ENCODE results near the gene RAB3IL1.

The RAB3IL1 gene

DNA sequence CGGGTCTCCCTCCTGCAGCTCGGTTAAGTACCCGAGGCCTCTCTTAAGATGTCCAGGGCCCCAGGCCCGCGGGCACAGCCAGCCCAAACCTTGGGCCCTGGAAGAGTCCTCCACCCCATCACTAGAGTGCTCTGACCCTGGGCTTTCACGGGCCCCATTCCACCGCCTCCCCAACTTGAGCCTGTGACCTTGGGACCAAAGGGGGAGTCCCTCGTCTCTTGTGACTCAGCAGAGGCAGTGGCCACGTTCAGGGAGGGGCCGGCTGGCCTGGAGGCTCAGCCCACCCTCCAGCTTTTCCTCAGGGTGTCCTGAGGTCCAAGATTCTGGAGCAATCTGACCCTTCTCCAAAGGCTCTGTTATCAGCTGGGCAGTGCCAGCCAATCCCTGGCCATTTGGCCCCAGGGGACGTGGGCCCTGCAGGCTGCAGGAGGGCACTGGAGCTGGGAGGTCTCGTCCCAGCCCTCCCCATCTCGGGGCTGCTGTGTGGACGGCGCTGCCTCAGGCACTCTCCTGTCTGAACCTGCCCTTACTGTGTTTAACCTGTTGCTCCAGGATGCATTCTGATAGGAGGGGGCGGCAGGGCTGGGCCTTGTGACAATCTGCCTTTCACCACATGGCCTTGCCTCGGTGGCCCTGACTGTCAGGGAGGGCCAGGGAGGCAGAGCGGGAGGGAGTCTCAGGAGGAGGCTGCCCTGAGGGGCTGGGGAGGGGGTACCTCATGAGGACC is 51.0 kb downstream of the RAB3IL1 start:
- DNase-seq (ENCODE audit: low spot score): no peak

DNA sequence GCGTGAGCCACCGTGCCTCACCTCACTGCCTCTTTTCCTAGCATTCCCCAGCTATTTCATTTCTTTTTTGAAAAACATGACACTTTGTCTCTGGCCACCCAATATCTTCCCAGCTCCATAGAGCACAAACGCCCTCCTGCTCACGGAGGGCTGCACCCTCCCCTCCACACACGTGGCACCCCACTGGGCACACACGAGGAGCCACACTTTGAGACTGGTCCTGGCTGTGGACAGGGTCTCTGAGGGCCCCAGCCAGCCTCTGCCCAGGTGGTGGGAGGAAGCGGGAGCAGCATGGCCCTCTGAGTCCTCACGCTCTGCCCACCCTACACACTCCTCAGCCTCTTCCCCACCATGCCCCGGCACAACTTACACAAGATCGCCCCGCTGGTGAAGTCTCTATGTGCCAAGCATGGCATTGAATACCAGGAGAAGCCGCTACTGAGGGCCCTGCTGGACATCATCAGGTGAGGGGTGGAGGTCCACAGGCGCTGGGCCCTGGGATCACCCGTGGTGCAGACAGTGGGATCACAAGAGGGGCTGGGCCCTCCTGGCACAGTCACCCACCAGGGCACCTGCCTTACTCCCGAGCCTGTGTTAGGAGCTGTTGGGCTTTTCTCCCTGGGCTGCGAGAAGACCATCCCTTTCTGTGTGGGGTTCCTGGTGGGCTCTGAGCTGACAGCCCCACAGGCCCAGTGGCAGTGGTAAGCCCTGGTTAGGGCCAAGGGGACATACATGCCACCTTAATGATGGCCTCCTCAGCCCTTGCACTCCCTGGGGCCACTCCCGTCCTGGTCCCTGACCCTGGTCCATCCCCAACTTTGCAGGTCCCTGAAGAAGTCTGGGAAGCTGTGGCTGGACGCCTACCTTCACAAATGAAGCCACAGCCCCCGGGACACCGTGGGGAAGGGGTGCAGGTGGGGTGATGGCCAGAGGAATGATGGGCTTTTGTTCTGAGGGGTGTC is 52.3 kb downstream of the RAB3IL1 start:
- DNase-seq (ENCODE audit: low spot score): no peak

DNA sequence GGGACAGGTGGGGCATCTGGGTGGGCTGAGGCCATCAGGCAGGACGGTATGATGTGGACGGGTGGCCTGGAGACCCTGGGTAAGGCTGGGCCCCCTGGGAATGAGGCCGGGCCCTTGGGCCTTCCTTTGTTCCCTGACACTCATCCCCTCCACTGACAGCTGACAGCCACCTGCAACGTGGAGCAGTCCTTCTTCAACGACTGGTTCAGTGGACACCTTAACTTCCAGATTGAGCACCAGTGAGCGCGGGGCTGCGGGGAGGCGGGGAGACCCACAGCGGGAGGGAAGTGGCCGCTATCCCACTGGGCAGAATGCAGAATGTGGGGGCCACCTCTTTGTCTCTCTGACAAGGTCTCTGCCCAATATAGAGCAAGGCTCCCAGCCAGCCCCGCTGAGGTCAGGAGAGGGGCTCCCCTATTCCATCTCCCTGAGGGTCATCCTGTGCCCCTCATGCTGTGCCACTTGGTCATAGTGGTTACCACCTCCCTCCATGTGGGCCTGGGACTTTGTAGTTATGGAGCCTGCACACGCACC is 53.8 kb downstream of the RAB3IL1 start:
- no peak for DNase-seq (ENCODE audit: low spot score)

DNA sequence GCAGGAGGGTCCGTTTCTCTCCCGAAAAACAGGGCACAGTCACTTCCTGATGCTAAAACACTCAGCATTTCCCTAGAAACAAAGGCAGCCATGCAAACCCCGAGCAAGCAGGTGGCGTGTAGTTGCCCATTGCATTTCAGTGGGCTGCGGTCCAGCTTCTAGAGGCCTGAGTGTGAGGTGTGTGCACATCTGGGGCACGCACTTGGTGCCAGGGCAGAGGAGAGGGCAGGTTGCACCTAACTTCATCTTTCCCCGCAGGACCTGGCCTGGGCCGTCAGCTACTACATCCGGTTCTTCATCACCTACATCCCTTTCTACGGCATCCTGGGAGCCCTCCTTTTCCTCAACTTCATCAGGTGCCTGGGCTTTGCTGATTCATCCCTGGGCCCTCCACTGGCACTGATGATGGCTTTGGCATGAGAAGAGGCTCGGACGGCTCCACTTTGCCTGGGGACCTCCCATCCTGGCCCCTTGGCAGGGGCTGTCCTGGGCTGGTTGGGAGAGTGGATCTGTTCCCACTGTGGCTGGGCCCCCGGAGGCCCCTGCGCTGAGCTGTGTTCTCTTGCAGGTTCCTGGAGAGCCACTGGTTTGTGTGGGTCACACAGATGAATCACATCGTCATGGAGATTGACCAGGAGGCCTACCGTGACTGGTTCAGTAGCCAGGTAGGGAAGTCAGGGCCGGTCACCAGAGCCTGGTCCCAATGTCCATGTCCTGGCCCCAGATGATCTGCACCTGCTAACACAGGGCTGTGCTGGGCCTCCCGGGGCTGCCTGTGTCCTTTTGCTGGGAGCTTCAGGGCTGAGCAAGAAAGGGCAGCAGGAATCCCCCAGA is 54.4 kb downstream of the RAB3IL1 start:
- no peak for DNase-seq (ENCODE audit: low spot score)

DNA sequence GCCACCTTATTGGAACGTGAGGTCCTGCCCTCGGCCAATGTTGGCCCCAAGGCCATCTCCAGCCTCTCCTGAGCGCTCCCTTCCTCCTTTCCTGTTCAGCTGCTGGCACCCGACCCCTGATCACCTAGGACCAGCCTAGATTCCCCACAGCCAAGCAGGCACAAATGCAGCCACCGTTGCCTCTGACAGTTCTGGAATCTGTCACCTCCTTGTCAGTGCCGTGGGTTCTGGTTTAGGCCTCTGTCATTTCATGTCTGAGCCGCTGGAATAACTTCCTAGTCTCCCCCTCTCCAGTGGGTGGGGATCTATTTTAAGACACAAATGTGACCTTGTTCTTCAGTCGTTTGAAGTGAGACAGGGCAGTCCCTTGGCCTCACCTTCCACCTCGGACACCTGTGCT is 55.7 kb downstream of the RAB3IL1 start:
- no peak for DNase-seq (ENCODE audit: low spot score)

DNA sequence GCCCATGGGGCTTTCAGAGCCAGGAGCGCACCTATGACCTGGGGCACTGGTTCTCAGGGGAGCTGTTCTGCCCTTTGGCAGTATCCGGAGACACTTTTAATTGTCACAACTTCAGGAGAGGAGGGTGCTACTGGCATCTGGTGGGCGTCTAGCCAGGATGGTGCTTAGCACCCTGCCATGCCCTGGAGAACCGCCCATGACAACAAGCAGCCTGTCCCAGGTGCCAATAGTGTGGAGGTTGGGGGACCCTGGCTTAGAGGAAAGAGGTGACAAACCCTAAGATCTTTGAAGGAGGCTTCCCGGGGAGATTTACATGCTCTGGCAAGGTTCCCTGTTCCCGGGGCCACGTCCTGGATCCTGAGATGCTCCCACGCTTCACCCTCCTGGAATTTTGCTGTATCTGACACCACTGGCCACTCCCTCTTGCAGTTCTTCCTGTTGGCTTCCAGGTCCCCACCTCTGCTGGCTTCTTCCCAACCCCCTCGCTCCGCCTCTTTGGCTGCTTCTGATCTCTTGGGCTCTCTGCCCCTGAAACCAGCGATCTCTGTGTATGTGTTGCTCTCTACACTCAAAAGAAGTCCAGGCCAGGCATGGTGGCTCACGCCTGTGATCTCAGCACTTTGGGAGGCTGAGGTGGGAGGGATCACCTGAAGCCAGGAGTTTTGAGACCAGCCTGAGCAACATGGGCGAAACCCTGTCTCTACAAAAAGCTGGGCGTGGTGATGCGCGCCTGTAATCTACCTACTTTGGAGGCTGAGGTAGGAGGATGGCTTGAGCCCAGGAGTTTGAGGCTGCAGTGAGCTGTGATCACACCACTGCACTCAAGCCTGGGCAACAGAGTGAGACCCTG is 57.1 kb downstream of the RAB3IL1 start:
- DNase-seq (ENCODE audit: low spot score): no peak

DNA sequence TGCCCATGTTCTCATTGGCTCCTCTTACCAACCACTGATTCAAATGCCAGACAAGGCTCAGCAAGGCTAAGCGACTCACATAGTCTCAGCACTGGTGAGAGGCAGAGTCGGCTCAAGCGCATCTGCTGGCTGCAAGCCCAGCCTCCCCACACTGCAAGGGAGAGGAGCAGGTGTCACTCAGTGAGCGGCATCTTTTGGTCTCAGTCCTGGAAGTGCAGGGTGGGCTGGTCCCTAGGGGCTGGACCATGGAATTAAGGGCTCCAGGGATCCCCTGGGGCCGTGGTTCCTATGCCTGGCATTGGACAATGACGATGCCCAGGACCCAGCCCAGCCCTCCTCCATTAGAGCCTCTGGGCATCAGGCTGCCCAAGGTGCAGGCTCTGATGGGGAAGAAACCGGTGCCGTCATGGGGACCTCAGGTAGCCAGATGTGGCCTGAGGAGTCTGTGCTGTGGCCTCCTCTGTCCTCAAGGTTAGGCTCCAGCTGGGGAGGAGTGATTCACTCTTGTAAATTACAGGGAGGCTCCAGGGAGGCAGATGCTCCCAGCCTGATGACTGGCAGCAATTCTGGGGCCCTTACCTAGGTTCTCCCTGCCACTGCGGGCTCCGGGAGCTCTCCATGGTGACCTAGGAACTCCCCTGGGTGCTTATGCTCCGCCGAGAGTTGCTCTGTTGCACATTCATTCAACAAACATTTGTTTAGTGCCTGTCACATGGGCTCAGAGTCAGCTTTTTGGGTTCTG is 61.3 kb downstream of the RAB3IL1 start:
- no peak for DNase-seq (ENCODE audit: low spot score)

DNA sequence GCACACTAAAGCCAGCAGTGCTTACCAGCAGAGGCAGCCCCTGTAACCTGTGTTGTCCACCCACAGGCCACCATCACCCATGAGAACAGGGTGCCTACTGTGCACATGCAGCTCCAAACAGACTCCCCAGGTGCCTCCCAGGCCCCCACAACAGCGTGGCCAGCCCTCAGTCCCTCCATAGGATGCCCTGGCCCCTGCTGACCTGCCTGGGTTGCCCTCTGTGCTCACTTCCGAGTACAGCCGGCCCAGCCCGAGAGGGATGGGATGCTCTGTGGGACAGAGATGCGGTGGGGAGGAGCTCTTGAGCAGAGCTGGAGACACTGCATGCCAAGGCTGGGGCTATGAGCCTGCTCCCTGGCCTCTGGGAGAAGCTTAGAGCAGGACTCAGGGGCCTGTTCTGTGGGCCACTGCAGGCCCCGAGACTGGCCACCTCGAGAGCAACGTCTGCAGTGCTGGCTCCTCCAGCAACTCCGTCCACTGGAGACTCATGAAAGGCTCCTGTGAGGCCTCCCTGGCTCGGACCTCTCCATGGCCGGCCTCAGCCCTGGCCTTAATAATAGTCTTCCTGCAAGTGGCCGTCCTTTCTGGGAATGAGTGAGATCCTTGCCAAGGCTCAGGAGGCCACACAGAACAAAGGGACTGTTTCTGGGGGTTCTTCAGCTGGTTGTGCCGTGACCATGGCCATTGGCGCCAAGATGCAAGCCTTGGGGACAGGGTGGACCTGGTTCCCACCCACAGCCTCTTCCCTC is 62.2 kb downstream of the RAB3IL1 start:
- no peak for DNase-seq (ENCODE audit: low spot score)

DNA sequence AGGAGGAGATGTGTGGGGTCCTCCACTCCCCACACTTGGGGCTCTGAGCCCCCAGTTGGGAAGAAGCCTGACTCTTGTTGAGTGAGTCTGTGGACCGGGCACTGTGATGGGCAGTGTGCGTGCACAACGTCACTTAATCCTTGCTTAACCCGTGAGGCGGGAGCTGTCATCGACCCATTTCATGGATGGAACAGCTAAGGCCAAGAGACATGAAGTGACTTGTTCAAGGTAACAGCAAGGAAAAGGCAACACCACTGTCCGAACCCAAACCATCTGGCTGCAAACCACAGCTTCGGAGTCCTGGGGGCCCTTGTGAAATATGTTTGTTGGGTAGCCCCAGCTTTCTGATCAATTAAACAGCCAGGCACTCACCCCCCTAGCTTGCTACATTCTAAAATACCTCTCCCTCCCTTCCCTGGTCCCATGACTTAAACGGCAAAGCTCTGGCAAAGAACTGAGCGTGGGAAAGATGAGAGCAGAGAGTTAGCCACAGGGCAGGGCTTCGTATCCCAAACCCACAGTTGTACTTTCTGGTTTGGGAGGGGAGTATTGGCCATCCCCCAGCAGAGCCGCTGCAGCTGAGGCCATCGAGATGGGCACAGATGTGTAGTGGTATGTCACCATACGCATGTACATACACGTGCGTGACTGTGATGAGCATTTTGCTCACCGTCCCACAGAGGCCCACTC is 63.0 kb downstream of the RAB3IL1 start:
- no peak for DNase-seq (ENCODE audit: low spot score)

DNA sequence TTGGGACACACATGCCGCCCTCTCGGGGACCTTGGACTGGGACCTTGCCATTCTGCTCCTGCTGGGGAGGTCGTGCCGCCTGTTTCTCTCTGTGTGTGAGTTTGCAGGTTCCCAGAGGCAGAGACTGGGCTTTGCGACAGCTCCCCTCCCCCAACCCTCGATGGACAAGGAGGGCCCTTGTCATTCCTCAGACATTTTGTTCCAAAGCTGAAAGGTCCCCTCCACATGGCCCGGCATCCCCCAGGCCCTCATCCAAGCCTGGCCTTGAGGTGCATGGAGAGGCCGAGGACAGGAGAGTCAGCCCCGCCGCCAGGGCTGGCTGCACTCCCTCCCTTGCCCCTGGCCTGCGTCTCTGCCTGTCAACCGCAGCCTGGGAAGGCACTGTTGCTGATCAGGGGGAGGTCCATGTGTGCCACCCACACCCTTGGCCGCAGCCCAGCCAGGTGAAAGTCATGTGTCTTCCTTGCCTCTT is 63.6 kb downstream of the RAB3IL1 start:
- no peak for DNase-seq (ENCODE audit: low spot score)

DNA sequence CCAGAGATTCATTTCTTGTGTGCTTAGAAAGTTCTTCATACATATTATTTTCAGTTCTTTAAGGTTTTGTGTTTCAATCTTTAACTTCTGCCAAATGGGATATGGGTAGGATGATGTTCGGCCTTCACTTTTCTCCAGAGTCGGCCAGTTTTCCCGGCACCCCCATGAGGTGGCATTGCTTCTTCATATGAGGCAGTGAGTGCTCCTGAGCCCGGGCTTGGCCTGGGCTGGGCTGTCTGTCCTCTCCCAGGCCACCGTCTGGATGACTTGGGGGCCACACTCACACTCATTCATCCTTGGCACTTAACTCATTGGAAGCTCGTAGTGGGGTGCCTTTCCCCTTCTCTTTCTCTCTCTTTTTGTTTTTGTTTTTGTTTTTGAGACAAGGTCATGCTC is 65.5 kb downstream of the RAB3IL1 start:
- no peak for DNase-seq (ENCODE audit: low spot score)

DNA sequence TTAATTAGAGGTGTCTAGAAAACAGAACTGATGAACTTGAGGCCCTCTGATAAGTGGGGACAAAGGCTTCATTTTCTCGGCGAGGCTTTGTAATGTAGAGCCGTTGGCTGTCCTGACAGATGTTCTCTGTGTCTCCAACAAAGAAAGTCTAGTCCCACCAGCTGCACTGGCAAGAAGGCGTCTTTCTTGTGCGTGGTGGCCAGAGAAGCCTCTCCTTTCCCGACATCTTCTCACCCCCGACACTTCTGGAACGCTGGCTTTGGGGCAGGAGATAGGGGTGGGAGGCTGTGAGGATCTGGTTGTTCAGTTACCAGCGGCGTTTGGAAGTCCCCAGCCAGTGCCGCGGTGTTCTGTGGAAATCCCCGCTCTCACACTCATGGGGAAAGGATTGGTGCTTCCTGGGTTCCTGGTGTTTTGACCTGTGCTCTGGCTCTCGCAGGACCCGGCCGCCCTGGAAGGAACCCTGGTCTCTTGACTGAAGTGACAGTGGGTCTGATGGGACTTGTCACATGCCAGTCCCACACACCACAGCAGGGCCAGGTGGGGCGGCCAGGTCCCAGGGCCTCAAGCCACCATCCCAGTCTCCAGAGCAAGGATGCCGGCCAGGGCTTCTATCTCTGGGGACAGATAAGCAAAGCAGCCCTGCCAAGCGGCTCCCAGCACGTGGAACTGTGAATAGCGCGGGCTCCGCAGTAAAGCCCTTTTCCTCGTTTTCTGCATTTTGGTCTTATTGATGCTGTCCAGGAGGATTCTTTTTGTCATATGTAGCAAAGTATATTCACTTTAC is 66.1 kb downstream of the RAB3IL1 start:
- DNase-seq (ENCODE audit: low spot score): no peak

DNA sequence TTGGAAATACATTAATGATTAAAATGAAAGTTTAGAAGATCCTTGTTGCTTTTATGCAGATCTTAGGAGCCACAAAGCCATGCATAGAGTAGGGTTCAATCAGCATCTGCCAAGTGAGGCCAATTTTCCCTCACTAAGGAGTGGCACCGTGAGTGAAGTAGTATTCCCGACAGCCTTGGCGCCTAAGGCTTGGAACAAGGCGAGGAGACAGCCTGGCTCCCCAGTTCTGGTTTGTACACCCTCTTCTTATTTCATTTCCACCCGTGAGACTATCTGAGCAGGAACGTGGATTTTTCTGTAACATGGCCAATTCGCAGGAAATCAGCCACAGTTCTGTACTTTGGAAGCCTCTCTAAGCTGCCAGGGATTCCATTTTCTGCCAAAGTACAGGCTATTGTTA is 66.7 kb downstream of the RAB3IL1 start:
- DNase-seq (ENCODE audit: low spot score): no peak

DNA sequence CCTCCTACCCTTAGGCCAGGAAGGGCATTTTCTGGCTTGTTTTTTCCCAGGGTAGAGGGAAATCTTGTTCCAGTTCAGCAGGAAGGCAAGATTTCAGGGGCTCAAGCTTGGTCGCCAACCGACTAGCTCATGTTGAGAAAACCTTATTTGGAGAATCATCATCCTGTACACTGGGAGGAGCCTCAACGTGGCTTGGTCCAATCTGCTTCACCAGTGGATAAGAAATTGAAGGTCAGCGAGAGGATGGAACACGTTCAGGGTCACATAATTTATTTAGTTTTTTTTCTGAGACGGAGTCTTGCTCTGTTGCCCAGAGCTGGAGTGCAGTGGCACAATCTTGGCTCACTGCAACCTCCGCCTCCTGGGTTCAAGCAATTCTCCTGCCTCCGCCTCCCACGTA is 68.7 kb downstream of the RAB3IL1 start:
- no peak for DNase-seq (ENCODE audit: low spot score)

DNA sequence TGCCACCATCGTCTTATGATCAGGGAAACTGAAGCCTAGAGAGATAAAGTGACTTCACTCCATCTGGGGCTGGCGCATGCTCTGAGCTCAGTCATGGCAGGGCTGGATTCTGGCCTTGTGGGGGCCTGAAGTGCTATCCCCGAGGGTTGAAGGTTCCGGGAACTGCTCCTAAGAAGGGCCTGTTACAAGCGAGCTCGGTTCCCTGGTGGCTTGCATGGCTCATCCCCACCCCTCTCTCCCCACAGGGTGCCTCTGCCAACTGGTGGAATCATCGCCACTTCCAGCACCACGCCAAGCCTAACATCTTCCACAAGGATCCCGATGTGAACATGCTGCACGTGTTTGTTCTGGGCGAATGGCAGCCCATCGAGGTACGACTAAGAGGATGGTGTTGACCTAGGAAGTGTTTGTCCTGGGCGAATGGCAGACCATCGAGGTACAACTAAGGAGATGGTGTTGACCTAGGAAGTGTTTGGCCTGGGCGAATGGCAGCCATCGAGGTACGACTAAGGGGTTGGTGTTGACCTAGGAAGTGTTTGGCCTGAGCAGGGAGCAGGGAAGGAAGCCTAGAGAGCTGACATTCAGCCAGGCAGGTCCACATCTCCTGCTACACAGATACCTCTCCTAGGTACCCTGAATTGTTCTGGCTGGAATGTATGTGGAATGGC is 69.3 kb downstream of the RAB3IL1 start:
- no peak for DNase-seq (ENCODE audit: low spot score)

Data from GM03348 (cell line).